ENCODE results near the gene HS6ST1.

HS6ST1 gene

DNA sequence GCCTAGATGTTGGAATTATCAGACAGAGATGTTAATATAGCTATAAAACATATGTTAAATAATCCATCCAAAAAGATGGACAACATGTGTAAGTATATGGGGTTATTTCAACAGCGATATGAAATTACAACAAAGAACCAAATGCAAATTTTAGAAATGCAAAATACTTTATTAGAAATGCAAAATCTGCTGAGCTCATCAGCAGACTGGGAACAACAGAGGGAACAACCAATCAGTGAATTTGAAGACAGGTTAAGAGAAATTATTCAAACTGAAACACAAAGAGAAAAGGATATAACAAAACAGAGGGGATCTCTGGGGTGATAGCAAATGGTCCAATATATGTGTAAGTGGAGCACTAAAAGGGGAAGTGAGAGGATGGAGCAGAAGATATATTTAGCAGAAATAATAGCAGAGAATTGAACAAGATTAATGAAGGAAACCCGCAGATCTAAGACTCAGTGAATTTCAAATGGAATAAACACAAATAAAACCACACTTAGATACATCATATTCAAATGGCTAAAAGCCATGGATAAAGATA is 13.5 kb upstream of the HS6ST1 start:
- H3K9me3 ChIP-seq (ENCODE audit: control insufficient read depth, insufficient read depth, low read depth, low read length): no peaks in the 10 kb centered on the region
- CTCF ChIA-PET: interaction anchor here (0.7 kb wide), 1 partner anchor 87 kb away, joined by 7 read pairs; no protein-coding TSS in a partner anchor
- H3K4me3 ChIP-seq (ENCODE audit: low read depth, low read length): no peak overlapping the region
- no peaks in the 10 kb centered on the region for H3K36me3 ChIP-seq (ENCODE audit: control insufficient read depth in 2 of 2, insufficient read depth in 1 of 2, low read length in 2 of 2)
- POLR2A ChIA-PET: no interaction called here
- H3K4me1 ChIP-seq (ENCODE audit: control insufficient read depth, insufficient read depth, low read length): no peaks in the 10 kb centered on the region
- TF ChIP-seq ZEB2 (tag by site-specific recombination; IDR thresholded peaks at IDR 0.05) (no peak), ZNF610 (tag by site-specific recombination; IDR thresholded peaks at IDR 0.05; ENCODE audit: borderline replicate concordance) (no peak), ZNF639 (tag by site-specific recombination; IDR thresholded peaks at IDR 0.05) (no peak), TRIM28 (IDR thresholded peaks at IDR 0.05; ENCODE audit: borderline replicate concordance, low read length) (0 out of 2 replicates have a peak, but pooled peaks have one; percentile 36), SETDB1 (IDR thresholded peaks at IDR 0.05; ENCODE audit: insufficient read length, low read length) (peak; percentile 98), ZNF785 (tag by site-specific recombination; IDR thresholded peaks at IDR 0.05) (no peak), ZNF670 (tag by site-specific recombination; IDR thresholded peaks at IDR 0.05; ENCODE audit: low read depth) (no peak), ZNF133 (tag by site-specific recombination; IDR thresholded peaks at IDR 0.05) (peak; percentile 92)
- H3K27ac ChIP-seq (ENCODE audit: extremely low read depth, low read depth, low read length): no peak overlapping the region

- CTCF ChIA-PET: no interaction called here
- POLR2A ChIA-PET: no interaction called here
- Histone ChIP-seq H3K4me3 (ENCODE audit: low read depth, low read length) (no peak overlapping the region), H3K9me3 (ENCODE audit: control insufficient read depth, insufficient read depth, low read depth, low read length) (no peaks in the 10 kb centered on the region), H3K36me3 (ENCODE audit: control insufficient read depth in 2 of 2, insufficient read depth in 1 of 2, low read length in 2 of 2) (no peaks in the 10 kb centered on the region), H3K4me1 (ENCODE audit: control insufficient read depth, insufficient read depth, low read length) (no peaks in the 10 kb centered on the region), H3K27ac (ENCODE audit: extremely low read depth, low read depth, low read length) (no peak overlapping the region)
- no peak for TF ChIP-seq SALL2 (tag by site-specific recombination; IDR thresholded peaks at IDR 0.05; ENCODE audit: borderline replicate concordance)
- no peak for TF ChIP-seq ZNF701 (tag by site-specific recombination; IDR thresholded peaks at IDR 0.05)
- no peak for TF ChIP-seq ZNF112 (tag by site-specific recombination; IDR thresholded peaks at IDR 0.05)
- TF ChIP-seq ZNF37A (tag by site-specific recombination; IDR thresholded peaks at IDR 0.05): no peak
- TF ChIP-seq ZNF174 (tag by site-specific recombination; IDR thresholded peaks at IDR 0.05): no peak
Measured at GRCh38 chr2:128330583-128330982, 11.9 kb upstream of the HS6ST1 start.

- POLR2A ChIA-PET: no interaction called here
- CTCF ChIA-PET: no interaction called here
- no peak overlapping the region for H3K4me3 ChIP-seq (ENCODE audit: low read depth, low read length)
- H3K36me3 ChIP-seq (ENCODE audit: control insufficient read depth in 2 of 2, insufficient read depth in 1 of 2, low read length in 2 of 2): no peaks in the 10 kb centered on the region
- no peaks in the 10 kb centered on the region for H3K4me1 ChIP-seq (ENCODE audit: control insufficient read depth, insufficient read depth, low read length)
- TF ChIP-seq KLF17 (tag by site-specific recombination; IDR thresholded peaks at IDR 0.05) (no peak), ZNF596 (tag by site-specific recombination; IDR thresholded peaks at IDR 0.05) (no peak), ZNF133 (tag by site-specific recombination; IDR thresholded peaks at IDR 0.05) (no peak), ZNF747 (tag by site-specific recombination; IDR thresholded peaks at IDR 0.05) (no peak), ZNF473 (tag by site-specific recombination; IDR thresholded peaks at IDR 0.05) (no peak)
- H3K9me3 ChIP-seq (ENCODE audit: control insufficient read depth, insufficient read depth, low read depth, low read length): no peaks in the 10 kb centered on the region
- no peak overlapping the region for H3K27ac ChIP-seq (ENCODE audit: extremely low read depth, low read depth, low read length)
Measured at GRCh38 chr2:128329607-128330006, 10.9 kb upstream of the HS6ST1 start.
